HEK293 (cell line): ENCODE measurements around the gene PEAR1.

ENCODE experiments used
- AEBP2 ChIP-seq: fragments of 450-650 bp; formaldehyde crosslinking; IDR thresholded peaks from 2 replicates; pipeline ENCODE4 v1.5.1; 2016; ENCODE audit warnings: missing biosample characterization, missing genetic modification characterization, borderline replicate concordance
- BCL6B ChIP-seq: fragments of 450-650 bp; formaldehyde crosslinking; IDR thresholded peaks from 2 replicates; pipeline ENCODE4 v1.5.1; 2017; ENCODE audit warnings: missing biosample characterization, missing genetic modification characterization
- KLF7 ChIP-seq: fragments of 450-650 bp; formaldehyde crosslinking; IDR thresholded peaks from 2 replicates; pipeline ENCODE4 v1.5.1; 2016; ENCODE audit warnings: missing biosample characterization, missing genetic modification characterization, borderline replicate concordance
- KLF8 ChIP-seq: fragments of 450-650 bp; formaldehyde crosslinking; IDR thresholded peaks from 2 replicates; pipeline ENCODE4 v1.5.1; 2016; ENCODE audit warnings: missing biosample characterization, missing genetic modification characterization
- PATZ1 ChIP-seq: fragments of 450-650 bp; formaldehyde crosslinking; IDR thresholded peaks from 2 replicates; pipeline ENCODE4 v1.5.1; 2016; ENCODE audit warnings: missing biosample characterization, missing genetic modification characterization
- SETDB1 ChIP-seq: IDR thresholded peaks from one replicate; pipeline ENCODE4 v1.6.1; 2017; ENCODE audit warnings: mild to moderate bottlenecking, low read length, moderate library complexity, mixed read lengths; ENCODE audit not compliant: insufficient read length
- SP2 ChIP-seq: fragments of 450-650 bp; formaldehyde crosslinking; IDR thresholded peaks from 2 replicates; pipeline ENCODE4 v1.5.1; 2016; ENCODE audit warnings: missing biosample characterization, missing genetic modification characterization
- ZBTB1 ChIP-seq: fragments of 450-650 bp; formaldehyde crosslinking; IDR thresholded peaks from 2 replicates; pipeline ENCODE4 v1.5.1; 2016; ENCODE audit warnings: missing biosample characterization, missing genetic modification characterization
- ZBTB21 ChIP-seq: fragments of 450-650 bp; formaldehyde crosslinking; IDR thresholded peaks from 2 replicates; pipeline ENCODE4 v1.5.1; 2017; ENCODE audit warnings: missing biosample characterization, missing genetic modification characterization
- ZBTB26 ChIP-seq: fragments of 450-650 bp; formaldehyde crosslinking; optimal IDR thresholded peaks from 2 replicates; pipeline ENCODE3; 2016; ENCODE audit warnings: missing biosample characterization, mild to moderate bottlenecking, missing genetic modification characterization
- ZFHX2 ChIP-seq: fragments of 450-650 bp; formaldehyde crosslinking; conservative IDR thresholded peaks from 2 replicates; pipeline ENCODE4 v1.5.1; 2016; ENCODE audit warnings: missing biosample characterization, missing genetic modification characterization
- ZNF10 ChIP-seq: fragments of 450-650 bp; formaldehyde crosslinking; IDR thresholded peaks from 2 replicates; pipeline ENCODE4 v1.5.1; 2017; ENCODE audit warnings: missing biosample characterization, missing genetic modification characterization
- ZNF133 ChIP-seq: fragments of 450-650 bp; formaldehyde crosslinking; IDR thresholded peaks from 2 replicates; pipeline ENCODE4 v1.5.1; 2016; ENCODE audit warnings: missing biosample characterization, missing genetic modification characterization
- ZNF138 ChIP-seq: fragments of 450-650 bp; formaldehyde crosslinking; IDR thresholded peaks from 2 replicates; pipeline ENCODE4 v1.5.1; 2016; ENCODE audit warnings: missing biosample characterization, missing genetic modification characterization, borderline replicate concordance
- ZNF140 ChIP-seq: fragments of 450-650 bp; formaldehyde crosslinking; IDR thresholded peaks from 2 replicates; pipeline ENCODE4 v1.5.1; 2016; ENCODE audit warnings: missing biosample characterization, missing genetic modification characterization
- ZNF157 ChIP-seq: fragments of 450-650 bp; formaldehyde crosslinking; IDR thresholded peaks from 2 replicates; pipeline ENCODE4 v1.5.1; 2016; ENCODE audit warnings: missing biosample characterization, missing genetic modification characterization
- ZNF19 ChIP-seq: fragments of 450-650 bp; formaldehyde crosslinking; IDR thresholded peaks from 2 replicates; pipeline ENCODE4; 2016; ENCODE audit warnings: missing biosample characterization, missing genetic modification characterization, low read depth
- ZNF214 ChIP-seq: fragments of 450-650 bp; formaldehyde crosslinking; IDR thresholded peaks from 2 replicates; pipeline ENCODE4 v1.5.1; 2017; ENCODE audit warnings: missing biosample characterization, mild to moderate bottlenecking, missing genetic modification characterization, borderline replicate concordance
- ZNF274 ChIP-seq, 2 experiments: fragments of 200-500 bp in 1 of 2; fragments of 450-650 bp in 1 of 2; sonication (Bioruptor generic) in 1 of 2; formaldehyde crosslinking in 1 of 2; IDR thresholded peaks; 2 replicates each; pipeline versions ENCODE4 v1.5.1 to v1.6.1; 2014 to 2016; ENCODE audit warnings: borderline replicate concordance in 1 of 2, inconsistent platforms in 1 of 2, low read length in 1 of 2, missing biosample characterization in 1 of 2, missing genetic modification characterization in 1 of 2
- ZNF362 ChIP-seq: fragments of 450-650 bp; formaldehyde crosslinking; IDR thresholded peaks from 2 replicates; pipeline ENCODE4 v1.5.1; 2016; ENCODE audit warnings: missing biosample characterization, missing genetic modification characterization
- ZNF391 ChIP-seq: fragments of 450-650 bp; formaldehyde crosslinking; IDR thresholded peaks from 2 replicates; pipeline ENCODE4 v1.5.1; 2016; ENCODE audit warnings: low read depth, missing biosample characterization, missing genetic modification characterization, borderline replicate concordance
- ZNF423 ChIP-seq: fragments of 450-650 bp; formaldehyde crosslinking; IDR thresholded peaks from 2 replicates; pipeline ENCODE4 v1.5.1; 2016; ENCODE audit warnings: missing biosample characterization, missing genetic modification characterization
- ZNF530 ChIP-seq: fragments of 450-650 bp; formaldehyde crosslinking; IDR thresholded peaks from 2 replicates; pipeline ENCODE4 v1.5.1; 2016; ENCODE audit warnings: low read depth, missing biosample characterization, missing genetic modification characterization
- ZNF544 ChIP-seq: fragments of 450-650 bp; formaldehyde crosslinking; IDR thresholded peaks from 2 replicates; pipeline ENCODE4 v1.5.0; 2017; ENCODE audit warnings: missing biosample characterization, missing genetic modification characterization
- ZNF580 ChIP-seq: fragments of 450-650 bp; formaldehyde crosslinking; IDR thresholded peaks from 2 replicates; pipeline ENCODE4 v1.5.1; 2016; ENCODE audit warnings: missing biosample characterization, missing genetic modification characterization
- ZNF585B ChIP-seq: fragments of 450-650 bp; formaldehyde crosslinking; IDR thresholded peaks from 2 replicates; pipeline ENCODE4 v1.5.1; 2016; ENCODE audit warnings: missing biosample characterization, missing genetic modification characterization
- ZNF600 ChIP-seq: fragments of 450-650 bp; formaldehyde crosslinking; IDR thresholded peaks from 2 replicates; pipeline ENCODE4 v1.5.1; 2016; ENCODE audit warnings: missing biosample characterization, missing genetic modification characterization
- ZNF610 ChIP-seq: fragments of 450-650 bp; formaldehyde crosslinking; IDR thresholded peaks from 2 replicates; pipeline ENCODE4 v1.5.1; 2016; ENCODE audit warnings: missing biosample characterization, missing genetic modification characterization, borderline replicate concordance
- ZNF626 ChIP-seq: fragments of 450-650 bp; sonication (Bioruptor Pico); formaldehyde crosslinking; IDR thresholded peaks from 2 replicates; pipeline ENCODE4 v1.5.1; 2018; ENCODE audit warnings: missing biosample characterization, missing genetic modification characterization, inconsistent platforms
- ZNF660 ChIP-seq: fragments of 450-650 bp; IDR thresholded peaks from 2 replicates; pipeline ENCODE4 v1.5.1; 2018; ENCODE audit warnings: missing biosample characterization, mild to moderate bottlenecking, missing genetic modification characterization
- ZNF776 ChIP-seq: fragments of 450-650 bp; formaldehyde crosslinking; IDR thresholded peaks from 2 replicates; pipeline ENCODE4 v1.5.0; 2017; ENCODE audit warnings: missing biosample characterization, missing genetic modification characterization, borderline replicate concordance
- ZNF785 ChIP-seq: fragments of 450-650 bp; formaldehyde crosslinking; IDR thresholded peaks from 2 replicates; pipeline ENCODE4 v1.5.1; 2016; ENCODE audit warnings: missing biosample characterization, missing genetic modification characterization
- ZSCAN16 ChIP-seq: fragments of 450-650 bp; formaldehyde crosslinking; IDR thresholded peaks from 2 replicates; pipeline ENCODE4 v1.5.1; 2016; ENCODE audit warnings: missing biosample characterization, missing genetic modification characterization

PEAR1 gene

GRCh38 chr1:156920233-156921052 lies 26.9 kb downstream of the PEAR1 start, which contains the start of gene LRRC71 (continued):
- no peak for TF ChIP-seq ZNF362 (tag by site-specific recombination)
- TF ChIP-seq ZNF133, result no peak
- TF ChIP-seq ZNF530 (tag by site-specific recombination), result no peak
- TF ChIP-seq ZNF776 (tag by site-specific recombination), result no peak
- no peak for TF ChIP-seq ZNF610 (tag by site-specific recombination)
- peak; percentile 32 for TF ChIP-seq ZBTB26 (tag by site-specific recombination)
- no peak for TF ChIP-seq ZNF19 (tag by site-specific recombination)
- no peak for TF ChIP-seq ZNF140 (tag by site-specific recombination)
- peak; percentile 61; the same call in 1 of the 2 replicates for TF ChIP-seq ZFHX2 (tag by site-specific recombination)
- no peak for TF ChIP-seq ZBTB21 (tag by site-specific recombination)
- TF ChIP-seq ZNF157 (tag by site-specific recombination), result no peak
- no peak for TF ChIP-seq ZNF626 (tag by site-specific recombination)
- peak; percentile 81; the same call in 1 of the 2 replicates for TF ChIP-seq ZNF600 (tag by site-specific recombination)
- no peak for TF ChIP-seq ZNF391 (tag by site-specific recombination)
- no peak for TF ChIP-seq ZNF274 (IDR thresholded peaks at IDR 0.05; ENCODE audit: low read length)
- TF ChIP-seq ZNF274 (tag by site-specific recombination; IDR thresholded peaks at IDR 0.05; ENCODE audit: borderline replicate concordance), result no peak
- TF ChIP-seq PATZ1 (tag by site-specific recombination), result peak; percentile 74
- no peak for TF ChIP-seq ZNF10
- peak; percentile 51; the same call in 1 of the 2 replicates for TF ChIP-seq ZNF660 (tag by site-specific recombination)
- TF ChIP-seq ZNF138 (tag by site-specific recombination), result no peak
- TF ChIP-seq ZNF585B (tag by site-specific recombination), result no peak
- no peak for TF ChIP-seq SETDB1
- no peak for TF ChIP-seq ZNF580 (tag by site-specific recombination)
- no peak for TF ChIP-seq ZBTB1
- peak; percentile 50; the same call in 1 of the 2 replicates for TF ChIP-seq KLF8 (tag by site-specific recombination)
- no peak for TF ChIP-seq ZNF785 (tag by site-specific recombination)
- no peak for TF ChIP-seq ZSCAN16 (tag by site-specific recombination)
- TF ChIP-seq BCL6B, result no peak
- no peak for TF ChIP-seq AEBP2
- no peak for TF ChIP-seq ZNF214
- TF ChIP-seq KLF7 (tag by site-specific recombination), result no peak; the same call in 1 of the 2 replicates
- TF ChIP-seq SP2 (tag by site-specific recombination), result peak; percentile 43; the same call in 1 of the 2 replicates
- TF ChIP-seq ZNF423, result no peak
- no peak for TF ChIP-seq ZNF544
